GM18526 (cell line): ENCODE measurements around the gene SHLD1.

Experiments
- POLR2A ChIP-seq: IDR thresholded peaks from 3 replicates; pipeline ENCODE4 v1.6.1; 2011; ENCODE audit not compliant: insufficient read length; ENCODE audit errors: extremely low read depth

SHLD1 gene

DNA sequence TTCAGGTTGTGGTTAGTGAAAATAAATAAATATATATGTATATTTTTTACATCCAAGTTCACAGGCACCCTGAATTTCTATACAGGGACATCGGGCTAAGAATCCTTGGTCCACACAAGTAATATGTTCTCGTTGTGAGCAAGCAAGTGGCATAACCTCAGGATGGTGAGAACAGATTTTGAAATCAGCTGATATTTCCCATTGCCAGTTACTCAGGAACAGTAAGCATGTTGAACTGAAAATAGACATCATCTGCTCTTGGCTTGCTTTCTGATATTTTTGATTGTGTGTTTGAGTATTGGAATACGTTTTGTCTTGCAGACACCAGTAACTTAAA, 112.5 kb downstream of the SHLD1 start:
- no peak for TF ChIP-seq POLR2A

DNA sequence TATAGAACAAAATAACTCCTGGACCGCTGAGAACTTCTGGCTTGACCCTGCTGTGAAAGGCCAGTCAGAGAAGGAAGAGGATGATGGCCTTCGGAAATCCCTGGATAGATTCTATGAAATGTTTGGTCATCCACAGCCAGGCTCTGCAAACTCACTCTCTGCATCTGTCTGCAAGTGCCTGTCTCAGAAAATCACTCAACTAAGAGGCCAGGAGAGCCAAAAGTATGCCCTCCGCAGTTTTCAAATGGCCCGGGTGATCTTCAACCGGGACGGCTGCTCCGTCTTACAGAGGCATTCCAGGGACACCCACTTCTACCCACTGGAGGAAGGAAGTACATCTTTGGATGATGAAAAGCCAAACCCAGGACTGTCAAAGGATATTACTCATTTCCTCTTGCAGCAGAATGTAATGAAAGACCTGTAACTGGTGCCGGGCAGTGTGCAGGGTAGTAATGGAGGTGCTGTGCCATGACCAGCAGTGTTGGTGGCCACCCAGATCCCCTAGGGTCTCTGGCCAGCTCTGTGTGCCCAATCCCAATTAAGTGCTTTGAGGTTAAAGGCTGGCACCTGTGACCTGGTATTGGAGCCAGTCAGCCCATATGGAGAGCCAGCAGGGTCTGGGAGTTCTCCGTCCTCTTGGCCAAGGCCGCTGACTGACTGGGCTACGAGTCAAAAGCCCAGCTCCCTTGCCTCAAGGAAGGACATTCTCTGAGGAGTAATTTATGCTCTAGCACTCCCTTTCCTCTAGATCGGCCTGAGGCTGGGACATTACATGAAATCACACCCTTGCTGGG, 113.0 kb downstream of the SHLD1 start:
- TF ChIP-seq POLR2A: no peak

DNA sequence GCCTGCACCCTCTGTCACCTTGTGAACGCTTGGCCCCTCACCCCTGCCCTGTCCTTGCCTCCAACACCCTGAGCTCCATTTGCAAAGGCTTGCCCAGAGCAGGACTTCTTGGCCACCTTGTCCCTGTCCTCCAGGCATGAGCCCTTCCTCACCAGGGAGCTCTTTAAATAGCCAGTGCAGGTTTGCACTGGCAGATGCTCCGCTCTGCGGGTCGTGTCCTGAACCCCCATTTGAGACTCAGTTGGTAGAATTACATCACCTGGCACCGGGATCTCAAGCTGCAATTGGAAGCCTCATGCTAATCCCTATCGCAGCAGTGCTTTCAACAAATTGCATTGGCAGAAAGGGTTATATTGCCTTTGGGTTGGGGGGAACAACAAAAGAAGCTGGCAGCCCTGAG, 114.2 kb downstream of the SHLD1 start:
- TF ChIP-seq POLR2A: no peak

DNA sequence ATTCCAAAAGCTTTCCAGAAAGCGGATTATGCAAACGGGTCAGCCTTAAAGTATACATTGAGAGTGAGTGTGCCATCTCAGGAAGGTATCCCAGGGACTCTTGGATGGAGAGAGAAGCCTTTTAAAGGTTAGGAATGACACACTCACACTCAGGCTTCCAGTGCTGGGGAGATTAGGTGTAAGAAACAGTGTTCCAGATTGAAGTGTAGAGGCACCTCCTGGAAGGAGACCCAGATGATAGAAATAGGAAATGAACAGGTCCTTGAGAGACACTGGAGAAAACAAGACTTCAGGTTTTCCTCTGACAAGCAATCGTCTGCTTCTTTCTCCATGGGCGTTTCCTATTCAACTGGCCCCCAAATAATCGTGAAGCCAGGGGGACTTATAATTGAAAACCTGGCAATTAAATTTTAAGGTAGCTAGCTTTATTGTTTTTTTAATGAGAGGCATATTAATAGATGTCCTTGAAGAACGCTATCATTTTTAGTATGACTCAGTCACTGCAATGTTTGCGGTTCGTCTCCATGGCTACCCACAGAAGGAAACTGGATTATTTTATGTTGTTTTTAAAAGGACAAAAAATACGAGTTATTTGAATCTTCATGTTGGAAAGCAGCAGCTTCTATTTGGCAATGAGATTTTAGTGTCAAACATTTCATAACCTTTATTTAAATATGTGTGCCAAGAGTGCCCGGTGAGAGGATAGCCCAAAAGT, 114.8 kb downstream of the SHLD1 start:
- no peak for TF ChIP-seq POLR2A

DNA sequence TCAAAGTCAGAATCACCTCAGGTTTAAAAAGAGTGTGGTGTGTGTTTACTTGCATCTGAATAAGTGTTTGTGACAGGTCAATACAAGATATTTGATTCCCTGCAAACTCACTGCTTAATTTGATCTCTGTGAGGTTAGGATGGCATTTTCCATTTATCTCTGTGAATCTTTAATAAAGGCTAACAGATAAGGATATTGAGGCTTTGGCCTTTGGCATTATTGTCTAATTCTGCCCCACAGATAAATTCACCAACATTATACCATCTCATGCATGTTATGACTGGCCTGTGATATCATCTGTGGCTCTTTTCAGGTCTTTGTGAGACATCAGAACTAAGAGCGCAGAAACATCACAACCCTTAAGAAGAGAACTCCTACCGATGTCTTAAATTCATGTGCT, 115.4 kb downstream of the SHLD1 start:
- no peak for TF ChIP-seq POLR2A

DNA sequence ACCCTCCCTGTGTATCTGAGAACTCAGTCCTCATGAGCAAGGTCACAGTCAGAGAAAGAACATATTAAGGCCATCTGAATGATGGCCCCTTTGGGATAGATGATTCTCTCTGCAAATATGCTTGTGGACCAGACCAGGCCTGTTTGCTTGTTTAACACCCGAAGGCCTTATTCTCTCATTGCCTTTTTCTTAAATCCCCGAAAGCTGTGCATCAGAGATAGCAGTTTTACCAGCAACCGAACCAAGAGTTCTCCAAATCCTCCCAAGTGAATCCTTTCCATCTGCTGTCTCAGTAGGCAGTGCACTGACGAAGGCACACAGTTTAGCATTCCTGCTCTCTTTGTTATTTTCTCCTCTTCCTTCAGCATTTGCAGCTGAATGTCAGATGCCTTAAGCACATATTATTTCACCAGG, 120.4 kb downstream of the SHLD1 start:
- TF ChIP-seq POLR2A: no peak

DNA sequence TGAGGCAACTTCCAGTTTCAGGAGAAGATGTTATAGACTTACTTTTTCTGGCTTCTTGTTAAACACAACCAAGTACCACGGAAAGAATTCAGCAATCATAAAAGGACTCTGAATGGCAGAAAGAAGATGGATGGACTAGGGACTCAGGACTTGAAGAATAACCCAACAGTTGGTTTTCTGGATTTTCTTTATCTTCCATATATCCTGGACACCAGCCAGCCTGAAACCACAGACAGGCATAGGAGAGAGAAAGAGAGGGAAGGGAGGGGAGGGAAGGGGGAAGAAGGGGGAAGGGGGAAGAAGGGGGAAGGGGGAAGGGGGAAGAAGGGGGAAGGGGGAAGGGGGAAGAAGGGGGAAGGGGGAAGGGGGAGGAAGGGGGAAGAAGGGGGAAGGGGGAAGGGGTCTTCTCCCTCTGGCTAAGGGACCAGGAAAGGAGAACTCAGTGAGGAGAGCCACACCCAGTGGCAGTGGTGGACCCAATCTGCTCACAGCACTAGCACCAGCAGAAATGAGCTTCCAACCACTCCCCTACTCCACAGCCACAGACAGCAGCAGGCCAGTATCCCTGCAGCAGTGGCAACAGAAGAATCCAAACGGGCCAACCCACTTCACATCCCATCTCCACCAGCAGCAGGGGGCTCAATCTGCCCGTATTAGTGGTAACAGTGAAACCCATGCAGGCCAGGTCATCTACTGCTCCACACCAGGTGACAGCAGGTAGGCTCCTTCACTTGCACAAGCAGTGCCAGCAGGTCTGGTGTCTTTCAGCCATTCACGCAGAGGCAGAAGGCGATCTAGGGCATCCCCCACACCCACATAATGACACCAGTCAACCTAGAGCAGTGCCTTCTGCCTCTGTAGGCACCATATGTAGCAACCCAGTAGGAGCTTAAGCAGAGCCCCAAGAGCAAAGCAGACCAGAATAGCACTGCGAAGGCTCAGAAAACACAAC, 121.5 kb downstream of the SHLD1 start:
- TF ChIP-seq POLR2A: no peak

DNA sequence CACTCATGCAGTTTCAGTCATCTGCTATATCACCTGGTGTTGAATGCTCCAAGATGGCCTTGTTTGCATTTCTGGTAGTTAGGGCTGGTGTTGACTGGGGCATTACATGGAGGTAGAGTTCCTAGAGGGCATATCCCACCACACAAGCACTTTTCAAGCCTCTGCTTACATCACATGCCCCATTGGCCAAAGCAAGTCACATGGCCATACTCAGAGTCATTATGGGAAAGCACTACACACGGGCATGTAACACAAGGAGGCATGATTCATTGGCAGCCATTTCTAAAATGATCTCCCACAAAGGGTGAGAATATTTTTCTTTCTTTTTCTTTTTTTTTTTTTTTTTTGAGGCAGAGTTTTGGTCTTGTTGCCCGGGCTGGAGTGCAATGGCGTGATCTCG, 126.9 kb downstream of the SHLD1 start:
- TF ChIP-seq POLR2A: no peak

DNA sequence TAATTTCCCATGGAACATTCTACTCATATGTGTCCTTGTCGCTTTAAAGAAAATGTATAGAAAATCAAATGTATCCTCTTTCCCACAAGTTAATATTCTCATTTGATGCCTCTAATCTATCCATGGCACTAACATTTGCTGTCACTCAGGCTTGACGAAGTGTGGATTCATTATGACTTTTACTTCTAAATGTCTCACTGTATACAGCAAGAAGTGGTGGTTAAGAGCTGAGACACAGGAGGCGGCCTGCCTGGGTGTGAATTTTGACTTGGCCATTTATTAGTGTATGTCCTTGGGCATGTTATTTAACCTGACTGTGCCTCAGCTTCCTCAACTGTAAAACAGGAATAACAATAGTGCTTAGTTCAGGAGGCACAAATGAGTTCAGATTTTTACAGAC, 130.1 kb downstream of the SHLD1 start:
- no peak for TF ChIP-seq POLR2A

DNA sequence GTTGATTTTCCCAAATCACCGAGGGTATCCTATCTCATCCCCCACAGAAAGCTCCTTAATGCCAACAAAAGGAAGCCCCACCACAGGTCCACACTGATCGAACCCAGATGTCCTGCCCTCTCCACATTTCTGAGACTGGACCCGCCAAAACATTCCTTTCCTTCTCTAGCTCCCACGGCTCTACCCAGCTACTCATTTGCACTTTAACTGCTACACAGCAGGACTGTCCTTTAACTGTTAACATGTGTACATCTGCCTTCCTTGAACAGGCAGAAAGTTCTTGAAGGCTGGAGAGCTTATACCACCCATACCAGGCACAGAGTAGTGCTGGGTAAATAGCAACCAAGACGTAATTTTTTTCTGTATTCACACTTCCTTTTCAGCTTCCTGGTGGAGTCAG, 131.5 kb downstream of the SHLD1 start:
- no peak for TF ChIP-seq POLR2A

DNA sequence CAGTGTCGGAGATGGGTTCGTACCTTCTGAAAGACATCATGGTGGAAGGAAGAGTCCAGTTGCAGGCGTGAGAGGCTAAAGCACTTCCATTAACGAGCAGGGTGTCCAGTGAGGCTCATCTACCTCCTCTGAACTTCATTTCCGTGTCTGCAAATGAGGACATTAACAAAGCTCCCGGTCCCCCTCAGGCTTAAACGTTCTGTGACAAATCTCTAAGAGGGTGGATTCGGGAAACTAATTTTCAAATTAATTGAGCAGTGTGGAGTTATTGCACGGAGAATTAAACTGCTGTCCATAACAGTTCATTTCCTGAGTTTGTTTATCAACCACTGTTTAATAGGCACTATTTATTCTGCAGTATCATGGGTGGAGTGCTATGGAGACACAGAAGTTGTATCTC, 132.0 kb downstream of the SHLD1 start:
- no peak for TF ChIP-seq POLR2A

DNA sequence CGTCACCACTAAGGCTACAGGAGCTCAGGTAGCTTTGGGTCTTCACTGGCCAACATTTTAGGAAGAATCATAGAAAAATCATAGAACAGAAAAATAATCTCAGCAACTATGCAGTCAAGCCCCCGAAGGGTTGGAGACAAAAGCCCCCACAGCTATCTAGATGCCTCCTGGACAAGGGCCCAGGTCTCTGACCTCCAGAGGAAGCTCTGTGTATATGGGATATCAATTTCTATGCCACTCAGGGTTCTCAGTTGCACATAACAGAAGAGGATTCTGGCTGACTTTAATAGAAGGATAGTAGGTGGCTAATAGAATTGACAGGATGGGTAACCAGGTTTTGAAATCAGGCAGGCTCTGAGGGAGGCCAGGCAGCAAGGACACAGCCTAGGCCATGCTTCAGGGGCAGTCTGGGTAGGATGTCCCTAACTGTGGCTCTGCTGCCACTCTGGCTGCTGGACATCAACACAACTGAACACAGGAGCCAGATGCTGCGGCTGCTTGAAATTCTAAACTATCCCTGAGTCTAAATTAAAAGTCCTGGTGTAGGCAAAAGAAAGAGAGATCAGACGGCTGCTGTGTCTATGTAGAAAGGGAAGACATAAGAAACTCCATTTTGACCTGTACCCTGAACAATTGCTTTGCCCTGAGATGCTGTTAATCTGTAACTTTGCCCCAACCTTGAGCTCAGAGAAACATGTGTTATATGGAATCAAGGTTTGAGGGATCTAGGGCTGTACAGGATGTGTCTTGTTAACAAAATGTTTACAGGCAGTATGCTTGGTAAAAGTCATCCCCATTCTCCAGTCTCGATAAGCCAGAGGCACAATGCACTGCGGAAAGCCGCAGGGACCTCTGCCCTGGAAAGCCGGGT, 134.5 kb downstream of the SHLD1 start:
- TF ChIP-seq POLR2A: no peak

DNA sequence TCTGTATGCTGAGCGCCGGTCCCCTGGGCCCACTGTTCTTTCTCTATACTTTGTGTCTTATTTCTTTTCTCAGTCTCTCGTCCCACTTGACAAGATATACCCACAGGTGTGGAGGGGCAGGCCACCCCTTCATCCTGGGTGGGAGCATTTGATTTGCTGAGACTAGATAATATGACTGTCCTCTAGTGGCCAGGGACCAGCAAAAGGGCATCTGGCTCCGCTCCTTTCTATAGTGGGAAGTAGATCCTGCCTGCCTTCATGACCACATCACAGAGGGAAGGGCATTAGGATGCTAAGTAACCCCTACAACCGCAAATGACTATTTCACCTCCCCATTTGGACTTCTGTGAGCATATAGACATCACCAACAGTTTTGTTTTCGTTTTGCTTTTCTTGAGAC, 135.7 kb downstream of the SHLD1 start:
- no peak for TF ChIP-seq POLR2A

DNA sequence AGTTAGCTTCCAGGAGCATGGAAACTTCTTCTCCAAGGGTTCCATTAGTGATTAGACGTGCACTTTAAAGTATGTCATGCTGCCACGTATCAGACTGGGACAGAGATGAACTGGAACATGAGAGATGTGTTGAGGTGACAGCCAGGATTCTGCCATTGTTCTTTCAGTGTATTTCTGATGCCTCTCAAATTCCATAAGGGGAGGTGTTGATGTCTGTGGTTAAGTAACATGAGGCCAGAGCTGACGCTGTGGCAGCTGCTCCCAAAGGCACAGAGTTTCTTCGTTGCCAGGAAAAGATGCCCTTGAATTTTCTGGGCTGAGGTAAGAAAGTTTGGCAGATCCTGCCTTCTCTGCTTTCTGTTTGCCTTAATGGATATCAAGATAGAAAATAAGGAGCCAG, 136.6 kb downstream of the SHLD1 start:
- no peak for TF ChIP-seq POLR2A

DNA sequence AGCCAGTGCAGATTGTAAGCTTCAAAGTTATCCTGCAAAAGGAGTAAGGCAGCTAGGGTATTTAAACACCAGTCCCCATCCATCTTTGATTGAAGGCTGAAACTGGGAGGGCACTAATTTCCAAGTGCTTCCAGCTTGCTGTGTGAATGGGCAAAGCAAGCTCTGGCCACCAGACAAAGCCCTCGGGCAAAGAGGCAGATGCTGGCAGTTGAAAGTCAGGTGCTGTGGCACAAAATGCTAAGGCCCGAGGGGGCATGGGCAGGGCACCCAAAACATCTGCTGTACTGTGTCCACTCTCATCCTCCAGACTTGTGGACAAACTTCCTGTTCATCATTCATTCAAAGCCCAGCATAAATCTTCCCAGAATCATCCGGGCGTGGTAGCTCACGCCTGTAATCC, 137.2 kb downstream of the SHLD1 start:
- no peak for TF ChIP-seq POLR2A
